Panc1 (cell line): ENCODE results near the gene SFTA2. TPM values are rescaled to one million over a fixed set of nuclear protein-coding genes. Genes with fewer than 3 reads are reported as not detected.

Experiments used
- ATAC-seq: fragments of 200-7000 bp; cut with Tn5 transposase; 2 replicates; pipeline ENCODE4 v1.9.1; 2020; ENCODE audit warnings: mild to moderate bottlenecking, moderate library complexity
- BruUV-seq: library from RNA; stranded (reverse); fragments of 400-500 nt; replicated peaks from 2 replicates; lab custom pipeline; 2021; lab: Mats Ljungman, UMichigan
- CTCF ChIA-PET: fragments of 300-600 bp; sonication (Branson Sonifier 250); formaldehyde crosslinking; loops from one replicate; lab custom pipeline; 2022; ENCODE audit warnings: antibody characterized with exemption; lab: Charles Lee
- POLR2A ChIA-PET: fragments of 300-600 bp; sonication (Branson Sonifier 250); formaldehyde crosslinking; loops from one replicate; lab custom pipeline; 2022; ENCODE audit warnings: antibody characterized with exemption; lab: Charles Lee
- DNase-seq: peaks from one replicate; pipeline ENCODE4 v3.0.0-alpha.2; 2010; ENCODE audit warnings: low read depth, low spot score
- H3K27ac ChIP-seq: 2 replicates; pipeline ENCODE4 v1.5.1; 2011; ENCODE audit warnings: mild to moderate bottlenecking, low read length, inconsistent platforms
- H3K27me3 ChIP-seq: fragments of 200-500 bp; sonication (Bioruptor generic); 2 replicates; pipeline ENCODE4 v1.6.0; 2014; ENCODE audit warnings: low read length, inconsistent platforms; ENCODE audit not compliant: control insufficient read depth, insufficient read depth
- H3K36me3 ChIP-seq: fragments of 200-500 bp; sonication (Bioruptor generic); 2 replicates; pipeline ENCODE4 v1.5.1; 2014; ENCODE audit warnings: inconsistent platforms, mild to moderate bottlenecking, low read length, moderate library complexity; ENCODE audit not compliant: control insufficient read depth, insufficient read depth
- H3K4me1 ChIP-seq: 2 replicates; pipeline ENCODE4 v1.5.1; 2011; ENCODE audit warnings: inconsistent platforms, mild to moderate bottlenecking, low read length, moderate library complexity; ENCODE audit not compliant: control insufficient read depth, insufficient read depth
- H3K4me3 ChIP-seq, 2 experiments: 2 replicates each; pipeline ENCODE4 v1.5.1; 2011 to 2012; ENCODE audit warnings: low read depth in 2 of 2, low read length in 2 of 2, mild to moderate bottlenecking in 2 of 2, inconsistent platforms in 1 of 2, moderate library complexity in 1 of 2
- H3K9me3 ChIP-seq: fragments of 200-500 bp; sonication (Bioruptor generic); 2 replicates; pipeline ENCODE4 v1.5.1; 2014; ENCODE audit warnings: low read depth, mild to moderate bottlenecking, inconsistent platforms, low read length, moderate library complexity; ENCODE audit not compliant: control insufficient read depth, insufficient read depth
- POLR2AphosphoS5 ChIP-seq: IDR thresholded peaks from 2 replicates; pipeline ENCODE4 v1.6.1; 2012; ENCODE audit warnings: mild to moderate bottlenecking, low read depth, low read length, moderate library complexity
- SIN3A ChIP-seq: IDR thresholded peaks from 2 replicates; pipeline ENCODE4 v1.6.1; 2012; ENCODE audit warnings: low read depth, mild to moderate bottlenecking, low read length, moderate library complexity, borderline replicate concordance; ENCODE audit not compliant: insufficient read depth
- TCF7L2 ChIP-seq: IDR thresholded peaks from 2 replicates; pipeline ENCODE4 v1.6.1; 2011; ENCODE audit warnings: mild to moderate bottlenecking, low read depth, low read length, inconsistent platforms
- in situ Hi-C: cut with HindIII; loops from 2 replicates; pipeline ENCODE4 v1.10.0; 2016; ENCODE audit warnings: low sequenced_read_pairs, low pct_unique_long_range_greater_than_20kb
- intact Hi-C: fragments of 100-400 bp; cut with micrococcal nuclease; formaldehyde crosslinking; loops from one replicate; pipeline ENCODE4 v1.10.0; 2022; ENCODE audit not compliant: unreplicated experiment
- total RNA-seq: library from RNA; stranded (reverse); gene quantifications from one replicate; pipeline ENCODE4 v1.2.1, GENCODE V29; 2021; ENCODE audit not compliant: unreplicated experiment
- TF ChIP-seq, protein P1 (sequence below), 2 experiments: IDR thresholded peaks; 2 replicates each; pipeline ENCODE4 v1.6.1; 2011 to 2012; ENCODE audit warnings: low read depth in 2 of 2, control low read depth in 1 of 2, low read length in 1 of 2, mild to moderate bottlenecking in 1 of 2, moderate library complexity in 1 of 2; ENCODE audit not compliant: insufficient read depth in 1 of 2
- TF ChIP-seq, protein P2 (sequence below): fragments of 450-650 bp; IDR thresholded peaks from 2 replicates; pipeline ENCODE4 v1.5.1; 2017; ENCODE audit warnings: mild to moderate bottlenecking

The SFTA2 gene
- total RNA-seq, 1 experiment from 2014 or later = not detected

DNA sequence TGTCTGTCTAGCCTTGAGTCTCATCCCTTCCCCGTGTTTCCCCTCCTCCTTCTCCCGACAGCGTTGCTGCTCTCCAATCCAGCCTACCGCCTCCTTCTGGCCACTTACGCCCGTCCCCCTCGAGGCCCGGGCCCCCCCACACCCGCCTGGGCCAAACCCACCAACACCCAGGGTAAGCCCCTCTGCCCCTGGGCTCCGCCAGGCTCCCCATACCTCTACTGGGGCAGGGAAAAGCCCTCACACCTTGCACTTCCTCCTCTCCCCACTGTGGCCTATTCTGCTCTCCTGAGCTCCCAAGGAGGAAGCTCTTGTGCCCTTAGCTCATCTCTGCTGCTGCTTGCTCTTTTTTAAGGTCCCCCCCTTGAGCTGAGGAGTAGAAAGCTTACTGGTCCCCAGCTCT, 36.6 kb downstream of the SFTA2 start:
- no peaks in the 10 kb centered on the region for H3K9me3 ChIP-seq
- POLR2A ChIA-PET = no interaction called here
- H3K27me3 ChIP-seq = no peaks in the 10 kb centered on the region
- no peaks in the 10 kb centered on the region for H3K4me1 ChIP-seq
- TF ChIP-seq, protein P1, sequence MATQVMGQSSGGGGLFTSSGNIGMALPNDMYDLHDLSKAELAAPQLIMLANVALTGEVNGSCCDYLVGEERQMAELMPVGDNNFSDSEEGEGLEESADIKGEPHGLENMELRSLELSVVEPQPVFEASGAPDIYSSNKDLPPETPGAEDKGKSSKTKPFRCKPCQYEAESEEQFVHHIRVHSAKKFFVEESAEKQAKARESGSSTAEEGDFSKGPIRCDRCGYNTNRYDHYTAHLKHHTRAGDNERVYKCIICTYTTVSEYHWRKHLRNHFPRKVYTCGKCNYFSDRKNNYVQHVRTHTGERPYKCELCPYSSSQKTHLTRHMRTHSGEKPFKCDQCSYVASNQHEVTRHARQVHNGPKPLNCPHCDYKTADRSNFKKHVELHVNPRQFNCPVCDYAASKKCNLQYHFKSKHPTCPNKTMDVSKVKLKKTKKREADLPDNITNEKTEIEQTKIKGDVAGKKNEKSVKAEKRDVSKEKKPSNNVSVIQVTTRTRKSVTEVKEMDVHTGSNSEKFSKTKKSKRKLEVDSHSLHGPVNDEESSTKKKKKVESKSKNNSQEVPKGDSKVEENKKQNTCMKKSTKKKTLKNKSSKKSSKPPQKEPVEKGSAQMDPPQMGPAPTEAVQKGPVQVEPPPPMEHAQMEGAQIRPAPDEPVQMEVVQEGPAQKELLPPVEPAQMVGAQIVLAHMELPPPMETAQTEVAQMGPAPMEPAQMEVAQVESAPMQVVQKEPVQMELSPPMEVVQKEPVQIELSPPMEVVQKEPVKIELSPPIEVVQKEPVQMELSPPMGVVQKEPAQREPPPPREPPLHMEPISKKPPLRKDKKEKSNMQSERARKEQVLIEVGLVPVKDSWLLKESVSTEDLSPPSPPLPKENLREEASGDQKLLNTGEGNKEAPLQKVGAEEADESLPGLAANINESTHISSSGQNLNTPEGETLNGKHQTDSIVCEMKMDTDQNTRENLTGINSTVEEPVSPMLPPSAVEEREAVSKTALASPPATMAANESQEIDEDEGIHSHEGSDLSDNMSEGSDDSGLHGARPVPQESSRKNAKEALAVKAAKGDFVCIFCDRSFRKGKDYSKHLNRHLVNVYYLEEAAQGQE (IDR thresholded peaks at IDR 0.05; ENCODE audit: insufficient read depth in 1 of 2, low read depth in 2 of 2, low read length in 1 of 2) = no peak
- TF ChIP-seq, protein P2, sequence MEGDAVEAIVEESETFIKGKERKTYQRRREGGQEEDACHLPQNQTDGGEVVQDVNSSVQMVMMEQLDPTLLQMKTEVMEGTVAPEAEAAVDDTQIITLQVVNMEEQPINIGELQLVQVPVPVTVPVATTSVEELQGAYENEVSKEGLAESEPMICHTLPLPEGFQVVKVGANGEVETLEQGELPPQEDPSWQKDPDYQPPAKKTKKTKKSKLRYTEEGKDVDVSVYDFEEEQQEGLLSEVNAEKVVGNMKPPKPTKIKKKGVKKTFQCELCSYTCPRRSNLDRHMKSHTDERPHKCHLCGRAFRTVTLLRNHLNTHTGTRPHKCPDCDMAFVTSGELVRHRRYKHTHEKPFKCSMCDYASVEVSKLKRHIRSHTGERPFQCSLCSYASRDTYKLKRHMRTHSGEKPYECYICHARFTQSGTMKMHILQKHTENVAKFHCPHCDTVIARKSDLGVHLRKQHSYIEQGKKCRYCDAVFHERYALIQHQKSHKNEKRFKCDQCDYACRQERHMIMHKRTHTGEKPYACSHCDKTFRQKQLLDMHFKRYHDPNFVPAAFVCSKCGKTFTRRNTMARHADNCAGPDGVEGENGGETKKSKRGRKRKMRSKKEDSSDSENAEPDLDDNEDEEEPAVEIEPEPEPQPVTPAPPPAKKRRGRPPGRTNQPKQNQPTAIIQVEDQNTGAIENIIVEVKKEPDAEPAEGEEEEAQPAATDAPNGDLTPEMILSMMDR = no peak
- TF ChIP-seq SIN3A = no peak
- TF ChIP-seq TCF7L2 = no peak
- no peak for TF ChIP-seq POLR2AphosphoS5
- intact Hi-C loops (no loop called here), in situ Hi-C loops (no loop called here)
- CTCF ChIA-PET = no interaction called here
- H3K27ac ChIP-seq = no peak overlapping the region
- no TSS peak for BruUV-seq
- DNase-seq = no peak
- H3K36me3 ChIP-seq = no peaks in the 10 kb centered on the region
- no peak overlapping the region for H3K4me3 ChIP-seq
- no peak for ATAC-seq

DNA sequence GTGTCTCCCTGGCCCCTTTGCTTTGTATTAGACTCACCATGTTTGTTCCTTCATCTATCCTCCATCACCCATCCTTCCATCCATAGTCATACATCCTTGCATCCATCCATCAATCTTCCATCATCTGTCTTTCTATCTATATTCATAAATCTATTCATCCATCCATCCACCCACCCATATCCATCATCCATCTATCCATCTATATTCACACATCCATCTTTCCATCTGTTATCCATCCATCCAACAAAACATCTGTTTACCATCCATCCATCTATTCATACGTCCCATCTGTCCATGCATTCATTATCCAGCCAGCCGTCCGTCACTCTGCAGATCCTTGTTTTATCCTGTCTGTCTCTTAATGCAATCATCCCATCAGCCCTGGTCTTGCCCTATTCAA, 37.0 kb downstream of the SFTA2 start:
- POLR2A ChIA-PET = no interaction called here
- intact Hi-C loops = no loop called here
- Histone ChIP-seq H3K36me3 (no peaks in the 10 kb centered on the region), H3K4me3 (no peak overlapping the region), H3K9me3 (no peaks in the 10 kb centered on the region), H3K27ac (no peak overlapping the region), H3K4me1 (no peaks in the 10 kb centered on the region), H3K27me3 (no peaks in the 10 kb centered on the region)
- ATAC-seq (no peak), DNase-seq (no peak)
- CTCF ChIA-PET = no interaction called here
- in situ Hi-C loops = no loop called here
- BruUV-seq = no TSS peak
- TF ChIP-seq, protein P2 = no peak
- TF ChIP-seq TCF7L2 = no peak
- no peak for TF ChIP-seq POLR2AphosphoS5
- TF ChIP-seq, protein P1 (IDR thresholded peaks at IDR 0.05; ENCODE audit: insufficient read depth in 1 of 2, low read depth in 2 of 2, low read length in 1 of 2) = no peak
- no peak for TF ChIP-seq SIN3A
